Cerebellar cortex (tissue), 1 donor: Measurements from ENCODE around the gene NOTUM.

ENCODE experiments used
- DNase-seq: peaks from one replicate; pipeline ENCODE4 v3.0.0-alpha.2; 2015; ENCODE audit warnings: low spot score

Gene NOTUM

GRCh38 chr17:81909966-81910839 lies 50.8 kb downstream of the NOTUM start:
- peak; percentile 59 for DNase-seq

- no peak for DNase-seq
Measured at GRCh38 chr17:81909231-81909630, 51.8 kb downstream of the NOTUM start.

DNA sequence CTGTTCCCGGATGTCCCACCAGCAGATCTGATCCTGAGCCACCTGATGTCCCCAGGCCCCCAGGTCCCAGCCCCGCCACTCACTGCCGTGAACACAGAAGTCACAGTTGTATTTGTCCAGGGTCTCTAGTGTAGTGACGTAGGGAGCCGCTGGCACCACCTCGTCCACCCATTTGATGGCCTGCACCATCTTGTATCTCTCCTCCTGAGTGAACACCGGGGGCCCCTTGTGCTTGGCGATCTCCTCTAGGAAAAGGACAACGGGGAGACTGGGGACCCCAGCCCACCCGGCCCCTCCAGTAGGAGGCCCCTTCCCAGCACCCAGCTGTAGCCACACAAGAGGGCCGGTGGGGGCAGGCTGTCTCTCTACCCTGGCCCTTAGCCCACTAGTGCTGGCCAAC lies 52.2 kb downstream of the NOTUM start:
- no peak for DNase-seq

DNA sequence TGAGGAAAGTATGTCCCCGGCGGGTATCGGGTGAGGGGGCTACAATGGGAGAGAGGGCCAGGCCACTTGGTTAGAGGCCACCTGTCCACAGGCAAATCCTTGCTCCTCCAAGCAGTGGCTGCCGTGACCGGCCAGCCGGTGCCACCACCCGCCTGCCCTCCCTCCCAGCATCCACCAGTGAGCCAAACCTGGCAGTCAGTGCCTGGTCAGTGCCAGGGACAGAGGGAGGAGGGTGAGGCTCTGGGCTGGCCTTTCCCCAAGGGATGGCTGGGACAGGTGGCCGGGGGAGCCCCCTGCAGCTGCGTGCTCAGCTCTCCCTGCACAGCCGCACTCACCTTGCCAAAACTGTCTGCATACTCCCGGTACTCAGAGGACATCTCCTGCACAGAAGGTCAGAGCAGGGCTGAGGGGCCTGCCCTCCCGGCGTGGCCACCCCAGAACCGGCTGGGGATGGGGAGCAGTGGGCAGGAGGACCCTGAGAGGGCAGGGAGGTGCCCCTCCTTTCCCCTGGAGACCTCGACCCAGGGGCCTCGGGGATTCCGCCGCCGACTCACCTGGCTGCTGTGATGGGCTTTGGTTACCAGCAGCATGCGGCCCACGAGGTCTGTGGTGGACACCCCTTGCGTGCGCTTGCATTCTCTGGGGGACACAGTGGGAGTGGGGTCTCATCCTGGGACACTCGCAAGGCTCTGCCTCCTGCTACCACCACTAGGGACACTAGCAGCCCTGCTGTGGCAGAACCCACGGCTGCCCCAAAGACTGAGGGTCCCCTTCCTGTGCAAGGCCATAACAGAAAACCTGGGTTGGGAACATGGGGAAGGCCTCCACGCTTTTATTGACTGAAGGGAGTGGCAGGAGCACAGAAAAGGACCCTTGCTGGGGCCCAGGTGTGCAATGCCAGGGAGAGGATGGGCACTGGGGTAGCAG lies 53.5 kb downstream of the NOTUM start:
- DNase-seq = peak; percentile 78

DNA sequence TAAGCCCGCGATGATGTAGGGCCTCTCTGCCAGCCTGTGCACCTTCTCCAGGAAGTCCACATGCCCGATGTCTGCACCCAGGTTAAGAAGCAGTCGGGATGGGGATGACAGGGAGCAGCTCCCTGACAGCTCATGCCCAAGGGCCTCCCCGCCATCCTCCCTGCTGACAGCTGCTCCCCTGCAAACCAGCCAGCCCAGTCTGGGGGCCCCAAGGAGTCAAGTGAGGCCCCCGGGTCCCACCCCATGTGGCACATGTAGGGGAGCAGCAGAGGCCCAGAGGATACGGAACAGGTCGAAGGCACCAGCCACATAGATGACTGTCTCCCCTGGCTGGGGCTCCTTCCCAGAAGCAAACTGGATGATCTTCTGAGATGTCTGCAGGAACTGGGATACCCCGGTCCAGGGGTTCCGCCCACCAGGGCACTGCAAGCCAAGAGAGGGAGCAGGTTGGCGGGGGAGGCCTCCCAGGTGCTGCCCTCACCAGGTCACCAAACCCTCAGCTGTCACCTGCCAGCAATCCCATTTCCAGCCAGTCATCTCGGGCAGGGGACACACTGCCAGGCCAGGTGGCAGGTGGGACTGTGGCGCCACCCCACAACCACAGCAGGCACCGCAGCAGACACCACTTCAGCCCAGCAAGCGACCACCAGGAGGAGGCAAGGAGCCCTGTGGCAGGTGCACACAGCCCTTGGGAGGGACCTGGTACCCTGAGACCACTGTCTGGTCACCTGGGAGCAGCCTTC lies 54.3 kb downstream of the NOTUM start:
- DNase-seq = no peak

DNA sequence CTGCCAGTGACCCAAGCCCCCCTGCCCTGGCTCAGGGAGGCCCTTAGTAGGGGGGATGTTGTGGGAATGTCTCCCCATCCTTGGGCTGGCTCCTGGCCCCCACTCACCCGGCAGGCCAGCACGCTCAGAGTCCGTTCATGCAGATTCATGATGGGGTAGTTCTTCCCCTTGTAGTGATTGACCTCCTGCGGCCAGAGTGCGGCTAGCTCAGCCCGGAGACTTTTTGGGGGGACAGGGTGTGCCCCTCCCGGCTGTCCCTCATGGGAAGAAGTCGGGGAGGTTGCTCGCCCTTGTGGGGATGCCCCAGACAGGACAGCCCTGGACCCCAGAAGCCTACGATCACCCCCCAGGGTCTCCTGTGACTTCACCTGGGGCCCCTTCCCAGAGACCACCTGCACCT lies 55.0 kb downstream of the NOTUM start:
- no peak for DNase-seq

DNA sequence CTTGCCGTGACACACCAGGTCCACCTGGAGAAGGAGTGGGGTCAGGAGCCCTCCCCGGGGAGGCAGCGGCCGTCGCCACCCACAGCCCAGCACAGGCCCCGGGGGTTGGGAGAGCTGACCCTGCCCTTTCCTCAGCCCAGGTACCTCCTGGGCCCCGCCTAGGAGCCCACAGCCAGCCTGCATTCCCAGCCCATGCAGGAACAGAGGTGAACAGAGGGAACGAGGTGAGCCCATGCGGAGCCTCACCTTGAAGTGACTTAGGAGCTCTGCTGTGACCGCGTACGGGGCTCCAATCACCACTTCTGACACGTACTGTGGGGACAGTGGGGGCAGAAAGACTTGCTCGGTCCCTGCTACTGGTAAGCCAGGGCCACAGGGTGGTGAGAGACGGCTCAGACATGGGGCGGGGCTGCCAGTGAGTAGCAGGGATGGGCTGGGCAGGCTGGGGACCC lies 55.5 kb downstream of the NOTUM start:
- no peak for DNase-seq

- DNase-seq = no peak
Measured at GRCh38 chr17:81904600-81905423, 56.2 kb downstream of the NOTUM start.

DNA sequence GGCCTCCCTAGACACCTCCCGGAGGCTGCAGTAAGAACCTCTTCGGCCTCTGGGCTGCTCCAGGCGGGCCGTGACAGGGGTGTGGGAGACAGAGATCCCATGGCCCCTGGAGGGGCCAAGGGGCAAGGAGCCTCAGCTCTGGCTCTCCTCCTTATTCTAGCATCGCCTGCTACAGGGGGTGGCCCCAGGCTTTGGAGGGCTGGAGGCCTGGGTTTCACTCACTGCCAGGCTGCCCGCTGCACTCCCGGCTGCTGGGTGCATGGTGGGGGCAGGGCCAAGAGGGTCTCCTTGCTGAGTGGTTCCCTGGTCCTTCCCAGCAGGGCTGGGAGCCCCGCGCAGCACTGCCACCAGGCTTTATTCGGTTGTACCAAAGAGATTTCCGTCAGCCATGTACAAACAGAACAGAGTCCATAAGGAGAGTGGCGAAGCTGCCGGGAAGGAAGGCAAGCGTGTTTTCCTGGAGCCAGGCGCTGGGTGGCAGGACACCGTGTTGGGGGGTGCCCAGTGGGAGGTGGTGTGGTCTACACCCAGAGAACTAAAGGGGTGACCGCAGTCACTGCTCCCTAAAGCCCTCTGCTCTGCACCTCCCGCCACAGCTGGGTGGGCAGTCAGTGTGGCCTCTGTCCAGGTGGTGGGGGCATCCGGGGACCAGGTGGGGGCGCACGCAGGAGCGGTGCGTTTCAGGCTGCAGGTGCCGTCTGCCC lies 56.9 kb downstream of the NOTUM start:
- no peak for DNase-seq

GRCh38 chr17:81903415-81903831 lies 57.6 kb downstream of the NOTUM start:
- no peak for DNase-seq

- no peak for DNase-seq
Measured at GRCh38 chr17:81902653-81903414, 58.2 kb downstream of the NOTUM start.
